ENCODE measurements around the gene MYLK.

The MYLK gene

DNA sequence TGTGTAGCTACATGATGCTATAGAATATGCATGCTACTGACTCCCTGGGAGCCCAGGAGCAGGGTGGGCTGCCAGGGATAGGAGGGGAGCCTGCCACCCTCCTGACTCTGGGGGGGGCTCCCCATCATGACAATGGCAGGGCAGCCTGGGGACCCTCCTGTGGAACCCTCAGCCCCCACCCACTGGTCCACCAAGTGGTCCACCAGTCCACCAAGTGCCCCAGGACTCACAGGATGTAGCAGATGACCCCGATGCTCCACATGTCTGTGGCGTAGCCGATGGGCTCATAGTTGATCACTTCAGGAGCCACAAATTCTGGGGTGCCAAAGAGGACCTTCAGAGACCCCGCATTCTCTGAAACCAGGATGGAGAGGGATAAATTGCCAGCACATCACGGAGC, 246.3 kb downstream of the MYLK start:
- TF ChIP-seq, protein P1, sequence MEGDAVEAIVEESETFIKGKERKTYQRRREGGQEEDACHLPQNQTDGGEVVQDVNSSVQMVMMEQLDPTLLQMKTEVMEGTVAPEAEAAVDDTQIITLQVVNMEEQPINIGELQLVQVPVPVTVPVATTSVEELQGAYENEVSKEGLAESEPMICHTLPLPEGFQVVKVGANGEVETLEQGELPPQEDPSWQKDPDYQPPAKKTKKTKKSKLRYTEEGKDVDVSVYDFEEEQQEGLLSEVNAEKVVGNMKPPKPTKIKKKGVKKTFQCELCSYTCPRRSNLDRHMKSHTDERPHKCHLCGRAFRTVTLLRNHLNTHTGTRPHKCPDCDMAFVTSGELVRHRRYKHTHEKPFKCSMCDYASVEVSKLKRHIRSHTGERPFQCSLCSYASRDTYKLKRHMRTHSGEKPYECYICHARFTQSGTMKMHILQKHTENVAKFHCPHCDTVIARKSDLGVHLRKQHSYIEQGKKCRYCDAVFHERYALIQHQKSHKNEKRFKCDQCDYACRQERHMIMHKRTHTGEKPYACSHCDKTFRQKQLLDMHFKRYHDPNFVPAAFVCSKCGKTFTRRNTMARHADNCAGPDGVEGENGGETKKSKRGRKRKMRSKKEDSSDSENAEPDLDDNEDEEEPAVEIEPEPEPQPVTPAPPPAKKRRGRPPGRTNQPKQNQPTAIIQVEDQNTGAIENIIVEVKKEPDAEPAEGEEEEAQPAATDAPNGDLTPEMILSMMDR (IDR thresholded peaks at IDR 0.05; ENCODE audit: insufficient read depth, low read depth, low read length, missing control alignments): no peak
- no peak overlapping the region for H3K4me3 ChIP-seq (ENCODE audit: low read depth, low read length)
- DNase-seq (ENCODE audit: low read depth): no peak

DNA sequence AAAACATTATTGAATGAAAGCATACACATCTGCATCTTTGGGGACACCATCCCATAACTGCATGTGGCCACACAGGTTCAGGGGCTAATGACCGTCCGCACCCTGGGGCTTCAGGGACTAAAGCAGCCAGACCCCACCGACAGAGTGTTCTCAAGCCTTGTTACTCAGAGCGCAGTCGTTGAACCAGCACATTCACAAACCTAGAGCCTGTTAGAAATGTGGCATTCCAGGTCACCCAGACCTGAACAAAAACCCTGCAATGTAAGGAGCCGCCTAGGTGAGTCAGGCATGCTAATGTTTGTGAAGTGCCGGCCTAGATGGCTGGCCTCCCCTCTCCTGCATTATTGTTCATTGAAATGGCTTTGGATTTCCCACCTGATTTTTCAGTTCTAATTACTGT, 247.0 kb downstream of the MYLK start:
- TF ChIP-seq, protein P1 (IDR thresholded peaks at IDR 0.05; ENCODE audit: insufficient read depth, low read depth, low read length, missing control alignments): no peak
- DNase-seq (ENCODE audit: low read depth): no peak
- H3K4me3 ChIP-seq (ENCODE audit: low read depth, low read length): no peak overlapping the region

DNA sequence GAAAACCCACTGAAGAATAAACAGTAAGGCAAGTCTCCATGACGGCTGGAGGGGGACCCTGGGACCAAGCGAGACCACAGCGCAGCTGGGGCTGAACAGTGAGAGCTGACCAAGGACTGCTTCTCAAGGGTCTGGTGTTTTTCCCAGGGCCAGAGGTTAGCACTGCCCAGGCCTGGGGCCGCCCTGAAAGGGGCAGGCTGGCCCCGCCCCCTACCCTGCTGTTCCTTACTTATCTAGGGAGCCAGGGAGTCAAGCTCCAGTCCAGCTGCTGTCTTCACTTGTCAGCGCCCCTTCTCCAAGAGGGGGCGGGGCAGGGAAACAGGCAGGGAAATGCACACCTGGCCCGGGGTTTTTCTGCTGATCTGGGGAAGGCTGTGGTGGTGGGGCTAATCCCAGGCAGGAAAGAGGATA, 247.7 kb downstream of the MYLK start:
- TF ChIP-seq, protein P1 (IDR thresholded peaks at IDR 0.05; ENCODE audit: insufficient read depth, low read depth, low read length, missing control alignments): no peak
- no peak overlapping the region for H3K4me3 ChIP-seq (ENCODE audit: low read depth, low read length)
- DNase-seq (ENCODE audit: low read depth): no peak

DNA sequence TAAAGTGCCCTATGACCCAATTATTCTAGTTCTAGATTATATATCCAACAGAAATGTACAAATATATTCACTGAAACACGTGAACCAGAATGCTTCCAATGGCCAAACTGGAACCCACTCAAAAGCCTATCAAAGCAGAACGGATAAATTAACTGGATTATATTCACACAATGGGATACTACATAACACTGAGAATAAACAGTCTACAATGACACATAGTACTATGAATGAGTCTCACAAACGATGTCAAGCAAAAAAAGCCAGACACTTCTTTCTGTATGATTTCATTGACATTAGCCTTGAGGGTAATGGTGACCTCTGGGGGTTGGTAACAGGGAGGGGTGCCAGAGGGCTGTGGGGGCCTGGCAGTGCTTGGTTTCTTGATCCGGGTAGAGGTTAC, 248.4 kb downstream of the MYLK start:
- TF ChIP-seq, protein P1 (IDR thresholded peaks at IDR 0.05; ENCODE audit: insufficient read depth, low read depth, low read length, missing control alignments): no peak
- DNase-seq (ENCODE audit: low read depth): no peak
- no peak overlapping the region for H3K4me3 ChIP-seq (ENCODE audit: low read depth, low read length)

DNA sequence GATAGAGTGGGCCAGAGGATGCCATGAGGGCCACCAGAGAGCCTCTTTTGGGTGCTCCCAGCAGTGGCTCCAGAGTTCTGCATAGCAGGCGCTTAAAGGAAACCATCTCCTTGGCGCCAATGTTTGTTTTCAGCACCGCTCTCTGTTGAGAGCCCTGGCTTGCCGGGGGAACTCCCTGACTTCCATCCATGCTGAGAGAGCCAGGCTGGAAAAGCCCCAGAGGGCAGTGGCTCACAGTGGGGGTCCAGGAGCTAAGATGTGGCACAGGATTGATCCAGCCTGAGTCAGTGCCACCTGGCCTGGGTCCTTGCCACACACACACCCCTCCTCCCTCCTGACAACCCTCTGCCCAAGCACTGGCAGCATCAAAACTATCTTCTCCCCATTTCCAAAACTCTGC, 248.9 kb downstream of the MYLK start:
- H3K4me3 ChIP-seq (ENCODE audit: low read depth, low read length): no peak overlapping the region
- TF ChIP-seq, protein P1 (IDR thresholded peaks at IDR 0.05; ENCODE audit: insufficient read depth, low read depth, low read length, missing control alignments): no peak
- no peak for DNase-seq (ENCODE audit: low read depth)

DNA sequence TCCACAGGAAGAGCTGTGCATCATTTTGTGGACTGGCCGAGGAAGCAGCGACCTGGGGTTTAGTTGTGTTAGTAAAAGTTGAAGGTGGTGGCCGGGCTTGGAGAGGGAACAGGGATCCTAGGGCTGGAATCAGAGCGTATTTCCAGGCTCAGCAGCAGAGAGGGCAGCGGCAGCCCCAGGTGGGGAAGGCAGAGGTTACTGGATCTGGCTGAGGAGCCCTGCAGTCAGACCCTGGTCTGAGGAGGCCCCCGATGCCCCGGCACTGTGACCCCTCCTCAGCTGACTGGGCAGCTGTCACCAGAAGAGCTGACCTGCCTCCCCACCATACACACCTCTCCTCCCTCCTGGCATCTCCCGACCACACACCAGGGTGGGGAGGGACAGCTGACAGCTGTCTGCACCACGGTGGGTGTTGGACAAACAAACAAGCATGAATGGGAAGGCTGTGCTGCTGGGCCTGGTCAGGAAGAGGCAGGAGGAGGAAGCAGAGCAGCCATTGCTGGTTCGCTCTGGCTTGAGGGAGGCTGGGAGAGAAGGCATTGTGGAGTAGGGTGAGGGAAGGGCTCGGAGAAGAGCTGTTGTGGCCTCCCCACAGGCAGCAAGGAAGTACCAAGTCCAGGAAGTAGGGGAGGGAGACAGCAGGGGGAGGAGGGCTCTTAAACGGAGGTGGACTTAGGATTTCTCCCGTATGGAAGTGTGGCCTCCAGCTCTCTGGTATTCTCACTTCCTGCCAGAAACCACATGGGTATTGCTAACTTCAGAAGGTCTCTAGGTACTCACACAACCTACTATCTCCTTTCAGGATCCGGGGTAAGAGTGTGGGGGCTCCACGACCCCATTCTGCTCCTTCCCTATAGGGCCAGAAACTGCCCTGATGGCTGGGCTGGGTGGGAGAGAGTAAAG, 249.7 kb downstream of the MYLK start:
- H3K4me3 ChIP-seq (ENCODE audit: low read depth, low read length): no peak overlapping the region
- no peak for DNase-seq (ENCODE audit: low read depth)
- TF ChIP-seq, protein P1 (IDR thresholded peaks at IDR 0.05; ENCODE audit: insufficient read depth, low read depth, low read length, missing control alignments): no peak

DNA sequence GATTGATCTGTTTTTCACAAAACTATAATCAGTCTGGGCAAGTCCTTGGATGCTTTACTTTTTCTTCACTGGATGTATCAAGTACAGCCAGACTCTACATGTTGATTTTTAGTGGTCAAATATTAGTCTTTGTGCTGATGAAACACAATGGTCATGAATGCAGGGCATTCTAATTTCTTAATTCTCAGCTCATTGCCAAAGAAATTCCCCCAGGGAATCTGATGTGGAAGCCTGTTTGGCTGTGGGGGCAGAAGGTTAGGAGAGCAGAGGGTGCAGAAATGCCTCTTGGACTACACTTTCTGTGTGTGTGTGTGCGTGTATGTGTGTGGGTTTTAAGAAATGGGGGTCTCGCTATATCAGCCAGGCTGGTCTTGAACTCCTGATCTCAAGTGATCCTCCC, 250.6 kb downstream of the MYLK start:
- TF ChIP-seq, protein P1 (IDR thresholded peaks at IDR 0.05; ENCODE audit: insufficient read depth, low read depth, low read length, missing control alignments): no peak
- DNase-seq (ENCODE audit: low read depth): no peak

More for the DNA sequence above, 250.6 kb downstream of the MYLK start:
- no peak overlapping the region for H3K4me3 ChIP-seq (ENCODE audit: low read depth, low read length)

Data from GM12865 (cell line).